GM12892 (cell line): ENCODE data around the gene PRR22.

Experiments
- POLR2A ChIP-seq: IDR thresholded peaks from 2 replicates; pipeline ENCODE4 v1.6.1; 2011; ENCODE audit warnings: low read depth, low read length, control low read depth
- POLR2AphosphoS5 ChIP-seq: IDR thresholded peaks from 2 replicates; pipeline ENCODE4 v1.6.1; 2011; ENCODE audit warnings: low read depth, low read length, control low read depth
- TAF1 ChIP-seq: IDR thresholded peaks from 2 replicates; pipeline ENCODE4 v1.6.1; 2011; ENCODE audit warnings: low read depth, mild to moderate bottlenecking, control low read depth, low read length, borderline replicate concordance

DNA sequence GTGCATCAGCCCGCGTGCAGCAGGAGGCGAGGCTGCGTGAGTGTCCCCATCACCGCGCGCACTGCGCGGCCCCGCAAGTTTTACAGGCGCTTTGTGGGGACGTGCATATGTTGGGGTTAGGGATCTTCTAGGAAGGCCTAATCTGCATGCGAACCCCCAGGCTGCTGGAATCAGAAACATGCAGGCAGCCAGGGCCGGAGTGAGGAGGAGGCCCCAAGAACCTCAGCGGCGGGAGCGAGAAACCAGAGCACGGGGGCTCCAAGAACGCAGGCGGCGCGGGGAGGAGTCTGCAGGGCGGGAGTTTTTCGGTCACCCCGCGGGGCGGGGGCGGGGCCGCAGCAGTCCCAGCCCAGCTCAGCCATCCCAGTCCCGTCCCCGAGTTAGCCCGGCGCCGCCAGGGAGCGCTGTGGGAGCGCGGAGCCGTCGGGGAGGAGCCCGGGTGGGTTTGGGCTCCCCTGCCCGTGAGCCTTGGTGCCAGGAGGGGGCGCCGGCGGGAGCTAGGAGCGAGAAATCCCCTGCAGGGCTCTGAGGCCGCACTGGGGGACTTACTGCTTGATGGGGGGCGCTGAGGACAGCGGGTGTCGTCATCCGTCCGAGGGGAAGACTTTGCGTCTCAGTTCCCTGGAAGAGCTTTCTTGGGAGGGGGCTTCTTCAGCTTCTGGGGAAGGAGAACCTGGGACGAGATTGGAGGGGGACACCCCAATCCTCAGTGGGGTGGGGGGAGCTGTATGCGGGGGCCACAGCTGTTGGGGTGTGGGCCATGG, 19.4 kb upstream of the PRR22 start:
- no peak for TF ChIP-seq TAF1
- no peak for TF ChIP-seq POLR2AphosphoS5
- TF ChIP-seq POLR2A: no peak
